Fibroblast of skin of right quadriceps (primary cell): ENCODE measurements around the gene VTCN1.
"Not testable (repeated sequence)": the region's sequence is repeated elsewhere in the genome, so short reads cannot be mapped to it uniquely, and the experiment has no call there.

Experiments
- DNase-seq: peaks from one replicate; pipeline ENCODE4 v3.0.0-alpha.2; 2013

Gene VTCN1

GRCh38 chr1:117121589-117122329, 89.0 kb downstream of the VTCN1 start, which contains the start of gene TRIM45:
Gene TRIM45, minus strand, starts transcription at chr1:117121749. Its CDS starts 548 bp downstream, at chr1:117121201.
- DNase-seq: peak; percentile 97

GRCh38 chr1:117120774-117121588, 89.7 kb downstream of the VTCN1 start:
- no peak for DNase-seq

GRCh38 chr1:117119144-117119543, 91.6 kb downstream of the VTCN1 start:
- not testable (repeated sequence) for DNase-seq

GRCh38 chr1:117118137-117118536, 92.6 kb downstream of the VTCN1 start:
- no peak for DNase-seq

- DNase-seq: no peak
These were observed 93.0 kb downstream of the VTCN1 start for GRCh38 chr1:117117697-117118096.

GRCh38 chr1:117116784-117117130, 94.0 kb downstream of the VTCN1 start:
- DNase-seq: no peak

- no peak for DNase-seq
These were observed 94.5 kb downstream of the VTCN1 start for GRCh38 chr1:117116090-117116783.

- no peak for DNase-seq
These were observed 95.8 kb downstream of the VTCN1 start for GRCh38 chr1:117114877-117115276.

GRCh38 chr1:117113199-117113598, 97.5 kb downstream of the VTCN1 start:
- DNase-seq: no peak

GRCh38 chr1:117112047-117112717, 98.5 kb downstream of the VTCN1 start:
- no peak for DNase-seq

GRCh38 chr1:117110774-117111173, 100.0 kb downstream of the VTCN1 start:
- no peak for DNase-seq

GRCh38 chr1:117107364-117107763, 103.4 kb downstream of the VTCN1 start:
- DNase-seq: no peak

GRCh38 chr1:117106478-117106877, 104.2 kb downstream of the VTCN1 start:
- no peak for DNase-seq

GRCh38 chr1:117105722-117106121, 105.0 kb downstream of the VTCN1 start:
- no peak for DNase-seq

- peak; percentile 38 for DNase-seq
These were observed 105.7 kb downstream of the VTCN1 start for GRCh38 chr1:117104986-117105385.

GRCh38 chr1:117101858-117102257, 108.9 kb downstream of the VTCN1 start:
- not testable (repeated sequence) for DNase-seq

- no peak for DNase-seq
These were observed 109.4 kb downstream of the VTCN1 start for GRCh38 chr1:117101334-117101733.

- no peak for DNase-seq
These were observed 112.3 kb downstream of the VTCN1 start for GRCh38 chr1:117098287-117098890.

GRCh38 chr1:117097443-117097842, 113.3 kb downstream of the VTCN1 start:
- peak; percentile 60 for DNase-seq

- DNase-seq: peak; percentile 72
These were observed 113.7 kb downstream of the VTCN1 start for GRCh38 chr1:117096951-117097408.

- peak; percentile 94 for DNase-seq
These were observed 115.7 kb downstream of the VTCN1 start for GRCh38 chr1:117094841-117095604.
